ENCODE measurements around the gene PRC1. TPM values are rescaled to one million over a fixed set of nuclear protein-coding genes. Genes with fewer than 3 reads are reported as not detected.

The PRC1 gene
- total RNA-seq, 1 experiment from 2014 or later = 342 TPM

Other genes starting within 250 kb of the PRC1 start
- 16.5 and 33.6 TPM in 2 replicates for gene FURIN, start 125.9 kb downstream of the PRC1 start, total RNA-seq (2014; rRNA removed; shearing (Covaris generic))
- not detected in 2 replicates for gene FES, start 110.0 kb downstream of the PRC1 start, total RNA-seq (2014; rRNA removed; shearing (Covaris generic))
- gene MAN2A2, start 91.2 kb downstream of the PRC1 start, total RNA-seq (2014; rRNA removed; shearing (Covaris generic)) = 4.2 and 9.6 TPM in 2 replicates
- gene HDDC3, start 62.0 kb downstream of the PRC1 start, total RNA-seq (2014; rRNA removed; shearing (Covaris generic)) = 9.9 and 12.4 TPM in 2 replicates
- 34.0 and 54.9 TPM in 2 replicates for gene UNC45A, start 59.2 kb downstream of the PRC1 start, total RNA-seq (2014; rRNA removed; shearing (Covaris generic))
- gene RCCD1, start 39.7 kb downstream of the PRC1 start, total RNA-seq (2014; rRNA removed; shearing (Covaris generic)) = 6.4 and 13.0 TPM in 2 replicates
- gene VPS33B, start 28.1 kb upstream of the PRC1 start, total RNA-seq (2014; rRNA removed; shearing (Covaris generic)) = 7.3 TPM in 2 replicates
- not detected in 2 replicates for gene SV2B, start 105.7 kb upstream of the PRC1 start, total RNA-seq (2014; rRNA removed; shearing (Covaris generic))